Stomach (tissue), 9 donors: ENCODE data around the gene SYT11. TPM values are rescaled to one million over a fixed set of nuclear protein-coding genes. Genes with fewer than 3 reads are reported as not detected.

Source experiments
- DNase-seq, 2 donors: peaks; one replicate each; pipeline versions ENCODE4 v3.0.0 to v3.0.0-alpha.2; 2013 to 2019
- H3K27ac ChIP-seq, 5 donors: fragments of 200-600 bp in 4 of 5; sonication (generic) in 4 of 5; one replicate each; pipeline ENCODE4 v1.5.1; 2013 to 2019; ENCODE audit warnings: mild to moderate bottlenecking in 1 of 5, moderate library complexity in 1 of 5
- H3K27me3 ChIP-seq, 3 donors: fragments of 200-600 bp; sonication (generic); one replicate each; pipeline ENCODE4 v1.5.1; 2017 to 2019; ENCODE audit warnings: mixed run types in 1 of 3
- H3K36me3 ChIP-seq, 4 donors: fragments of 200-600 bp; sonication (generic); 1 replicate in 3 of 4; 2 replicates in 1 of 4; pipeline ENCODE4 v1.5.1; 2016 to 2019
- H3K4me1 ChIP-seq, 4 donors: fragments of 200-600 bp; sonication (generic); one replicate each; pipeline ENCODE4 v1.5.1; 2016 to 2019
- H3K4me3 ChIP-seq, 4 donors: fragments of 200-600 bp; sonication (generic) in 3 of 4; one replicate each; pipeline ENCODE4 v1.5.1; 2016 to 2019; ENCODE audit warnings: mild to moderate bottlenecking in 1 of 4
- H3K9me3 ChIP-seq, 4 donors: fragments of 200-600 bp; sonication (generic); one replicate each; pipeline ENCODE4 v1.5.1; 2016 to 2019
- EP300 ChIP-seq: sonication (generic); formaldehyde crosslinking; IDR thresholded peaks from one replicate; pipeline ENCODE4 v1.6.1; 2017; ENCODE audit warnings: antibody characterized with exemption
- POLR2A ChIP-seq, 4 donors: fragments of 450-650 bp; IDR thresholded peaks; one replicate each; pipeline ENCODE4 v1.6.1; 2016; ENCODE audit warnings: antibody characterized with exemption in 4 of 4, control low read depth in 2 of 4, mild to moderate bottlenecking in 1 of 4, moderate library complexity in 1 of 4
- POLR2AphosphoS5 ChIP-seq, 3 donors: sonication (generic); formaldehyde crosslinking; IDR thresholded peaks; one replicate each; pipeline ENCODE4 v1.6.1; 2016; ENCODE audit warnings: antibody characterized with exemption in 3 of 3
- WGBS, 5 donors: extraction: QIAGEN DNeasy Blood & Tissue Kit in 3 of 5; methylation state at CpG; one replicate each; pipeline versions ENCODE4 v1.1.5 to v1.1.7; 2013 to 2018; 5-methylcytosine and 5-hydroxymethylcytosine counted together
- intact Hi-C: fragments of 100-400 bp; cut with DNase I; formaldehyde crosslinking; loops from one replicate; pipeline ENCODE4 v1.15.1; 2023; ENCODE audit warnings: low total_unique reads
- polyA plus RNA-seq, 3 donors: library from polyadenylated mRNA; stranded (reverse); fragments of 200-250 nt; gene quantifications; one replicate each; pipeline ENCODE4 v1.2.3, GENCODE V29; 2013
- total RNA-seq, 5 donors: library from RNA; depleted of rRNA; stranded (reverse); fragments of >200 nt; gene quantifications; one replicate each; pipeline versions ENCODE4 v1.1.0 to v1.2.3, GENCODE V29; 2014 to 2016
- TF ChIP-seq, protein P1 (sequence below), 7 experiments: fragments of 450-650 bp in 4 of 7; fragments of 200-600 bp in 3 of 7; sonication (generic) in 3 of 7; IDR thresholded peaks; one replicate each; pipeline ENCODE4 v1.5.1; 2016 to 2019; ENCODE audit warnings: antibody characterized with exemption in 7 of 7, control low read depth in 2 of 7, mild to moderate bottlenecking in 1 of 7
- donor health status: healthy with polysubstance abuse.
- donor health status: Bipolar disorder and iron deficiency.
- donor health status: healthy.

Gene SYT11
- total and polyA plus RNA-seq, 8 donors, result 0.76 to 12.9 (median 1.7) TPM

- TF ChIP-seq POLR2AphosphoS5 (IDR thresholded peaks at IDR 0.05), result peak; percentile 81 to 97 (median 94)
- TF ChIP-seq, protein P1, sequence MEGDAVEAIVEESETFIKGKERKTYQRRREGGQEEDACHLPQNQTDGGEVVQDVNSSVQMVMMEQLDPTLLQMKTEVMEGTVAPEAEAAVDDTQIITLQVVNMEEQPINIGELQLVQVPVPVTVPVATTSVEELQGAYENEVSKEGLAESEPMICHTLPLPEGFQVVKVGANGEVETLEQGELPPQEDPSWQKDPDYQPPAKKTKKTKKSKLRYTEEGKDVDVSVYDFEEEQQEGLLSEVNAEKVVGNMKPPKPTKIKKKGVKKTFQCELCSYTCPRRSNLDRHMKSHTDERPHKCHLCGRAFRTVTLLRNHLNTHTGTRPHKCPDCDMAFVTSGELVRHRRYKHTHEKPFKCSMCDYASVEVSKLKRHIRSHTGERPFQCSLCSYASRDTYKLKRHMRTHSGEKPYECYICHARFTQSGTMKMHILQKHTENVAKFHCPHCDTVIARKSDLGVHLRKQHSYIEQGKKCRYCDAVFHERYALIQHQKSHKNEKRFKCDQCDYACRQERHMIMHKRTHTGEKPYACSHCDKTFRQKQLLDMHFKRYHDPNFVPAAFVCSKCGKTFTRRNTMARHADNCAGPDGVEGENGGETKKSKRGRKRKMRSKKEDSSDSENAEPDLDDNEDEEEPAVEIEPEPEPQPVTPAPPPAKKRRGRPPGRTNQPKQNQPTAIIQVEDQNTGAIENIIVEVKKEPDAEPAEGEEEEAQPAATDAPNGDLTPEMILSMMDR (IDR thresholded peaks at IDR 0.05), result no peak
- peak; percentile 17 for TF ChIP-seq EP300
- no peak for TF ChIP-seq POLR2A (IDR thresholded peaks at IDR 0.05)
- peaks cover 0 to 13% (median 6%) of the 10 kb centered on the region in 3 donors for H3K27me3 ChIP-seq
- peak within 1 kb of the TSS; percentile 73 to 82 (median 78) for H3K4me3 ChIP-seq
- H3K4me1 ChIP-seq, result peaks cover 14 to 51% (median 31%) of the 10 kb centered on the region in 4 donors
- WGBS, 5 donors, result 9 to 13% (median 11%) methylated on average over 44 to 46 of the region's 46 CpGs
- no peaks in the 10 kb centered on the region for H3K9me3 ChIP-seq
- peaks cover 13 to 30% (median 28%) of the 10 kb centered on the region in 4 donors for H3K36me3 ChIP-seq
- intact Hi-C loops, result no loop called here
- H3K27ac ChIP-seq, result peak within 1 kb of the TSS; percentile 76 to 91 (median 88)
- peak; percentile 91 to 98 for DNase-seq
Measured at GRCh38 chr1:155856975-155857930, 2.1 kb upstream of the SYT11 start, which contains the start of gene GON4L. TSS of gene GON4L (minus strand) at chr1:155857214. CDS start at chr1:155853780, 3,434 bp downstream.

- DNase-seq, result no peak
- Histone ChIP-seq H3K27me3 (peaks cover 0 to 13% (median 6%) of the 10 kb centered on the region in 3 donors), H3K4me1 (peaks cover 14 to 51% (median 31%) of the 10 kb centered on the region in 4 donors), H3K9me3 (no peaks in the 10 kb centered on the region), H3K27ac (peak overlapping the region; percentile 64 to 94 (median 90)), H3K36me3 (peaks cover 1 to 15% (median 12%) of the 10 kb centered on the region in 4 donors), H3K4me3 (peak overlapping the region; percentile 38 to 48 (median 46))
- TF ChIP-seq EP300, result no peak
- TF ChIP-seq, protein P1 (IDR thresholded peaks at IDR 0.05), result no peak
- no peak for TF ChIP-seq POLR2AphosphoS5 (IDR thresholded peaks at IDR 0.05)
- no peak for TF ChIP-seq POLR2A (IDR thresholded peaks at IDR 0.05)
- intact Hi-C loops, result no loop called here
- WGBS, 5 donors, result 48 to 53% (median 52%) methylated on average over 12 of the region's 12 CpGs
Measured at GRCh38 chr1:155858800-155859233, 550 bp upstream of the SYT11 start.

DNA sequence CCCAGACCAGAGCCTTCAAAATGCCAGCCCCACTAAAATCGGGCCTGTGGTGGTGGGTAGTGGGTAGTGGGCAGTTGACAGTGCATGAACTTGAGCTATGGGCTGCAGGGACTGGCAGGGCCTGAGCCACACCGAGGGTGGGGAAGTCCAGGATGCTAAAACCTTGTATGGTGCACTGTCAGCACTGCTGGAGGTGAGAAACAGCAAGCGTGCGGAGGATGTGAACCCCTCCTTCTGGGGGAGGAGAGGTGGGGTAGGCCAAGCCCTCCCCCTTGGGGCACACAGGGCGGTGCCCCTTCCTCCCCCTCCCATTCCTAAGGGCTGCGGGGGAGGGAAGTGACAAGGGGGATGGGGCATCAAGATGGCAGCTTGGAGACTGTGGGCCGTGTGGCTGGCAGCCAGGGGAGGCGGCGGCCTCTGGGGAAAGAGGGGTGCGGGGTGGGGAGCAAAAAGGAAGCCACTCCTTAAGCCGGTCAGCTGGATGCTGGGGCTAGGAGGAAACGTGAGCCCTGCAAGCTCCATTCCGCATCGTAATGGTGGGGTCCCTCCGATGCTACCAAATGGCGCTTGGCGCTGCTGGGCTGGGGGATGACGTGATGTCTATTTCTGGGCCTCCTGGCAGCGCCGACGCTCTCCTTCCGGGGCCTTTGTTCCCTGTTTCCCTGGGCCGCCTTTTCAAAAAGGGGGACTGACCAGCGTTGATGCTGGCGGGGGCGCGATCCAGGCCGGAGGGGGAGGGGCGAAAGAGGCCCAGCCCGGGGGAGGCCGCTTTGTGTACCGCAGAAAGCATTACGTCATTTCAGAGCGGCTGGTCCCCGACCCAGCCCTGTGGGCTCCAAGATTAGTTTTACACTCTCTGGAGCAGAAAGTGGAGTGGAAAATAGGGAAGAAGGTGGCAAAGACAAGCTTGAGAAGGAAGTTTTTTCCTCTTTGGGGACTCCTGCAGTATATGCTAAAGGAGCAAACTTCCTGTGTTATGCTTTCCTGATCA lies 809 bp downstream of the SYT11 start:
- peaks cover 0 to 13% (median 6%) of the 10 kb centered on the region in 3 donors for H3K27me3 ChIP-seq
- 2 to 5% (median 3%) methylated on average over 33 to 35 of the region's 35 CpGs for WGBS, 5 donors
- peak; percentile 33 to 96 for DNase-seq

More for the DNA sequence above, 809 bp downstream of the SYT11 start:
- Histone ChIP-seq H3K27ac (peak overlapping the region; percentile 63 to 94 (median 90)), H3K4me3 (peak overlapping the region; percentile 38 to 48 (median 46)), H3K9me3 (no peaks in the 10 kb centered on the region), H3K36me3 (peaks cover 0 to 3% (median 0%) of the 10 kb centered on the region in 4 donors), H3K4me1 (peaks cover 14 to 51% (median 31%) of the 10 kb centered on the region in 4 donors)
- intact Hi-C loops, result no loop called here
- TF ChIP-seq EP300 (no peak), POLR2A (IDR thresholded peaks at IDR 0.05) (no peak), POLR2AphosphoS5 (IDR thresholded peaks at IDR 0.05) (peak in 1 of 3 donors; percentile 24)
- TF ChIP-seq, protein P1 (IDR thresholded peaks at IDR 0.05), result no peak
